GM12864 (cell line): Measurements from ENCODE around the gene EPC1.

Experiments
- DNase-seq: peaks from one replicate; pipeline ENCODE4 v3.0.0-alpha.2; 2011; ENCODE audit warnings: low read depth
- H3K4me3 ChIP-seq: 2 replicates; pipeline ENCODE4 v1.5.1; 2011; ENCODE audit warnings: mild to moderate bottlenecking, low read depth, low read length, control low read depth
- TF ChIP-seq, protein P1 (sequence below): IDR thresholded peaks from 2 replicates; pipeline ENCODE4 v1.5.1; 2011; ENCODE audit warnings: low read depth, mild to moderate bottlenecking, moderate library complexity, low read length, control low read depth, inconsistent platforms; ENCODE audit errors: missing control alignments

Gene EPC1

DNA sequence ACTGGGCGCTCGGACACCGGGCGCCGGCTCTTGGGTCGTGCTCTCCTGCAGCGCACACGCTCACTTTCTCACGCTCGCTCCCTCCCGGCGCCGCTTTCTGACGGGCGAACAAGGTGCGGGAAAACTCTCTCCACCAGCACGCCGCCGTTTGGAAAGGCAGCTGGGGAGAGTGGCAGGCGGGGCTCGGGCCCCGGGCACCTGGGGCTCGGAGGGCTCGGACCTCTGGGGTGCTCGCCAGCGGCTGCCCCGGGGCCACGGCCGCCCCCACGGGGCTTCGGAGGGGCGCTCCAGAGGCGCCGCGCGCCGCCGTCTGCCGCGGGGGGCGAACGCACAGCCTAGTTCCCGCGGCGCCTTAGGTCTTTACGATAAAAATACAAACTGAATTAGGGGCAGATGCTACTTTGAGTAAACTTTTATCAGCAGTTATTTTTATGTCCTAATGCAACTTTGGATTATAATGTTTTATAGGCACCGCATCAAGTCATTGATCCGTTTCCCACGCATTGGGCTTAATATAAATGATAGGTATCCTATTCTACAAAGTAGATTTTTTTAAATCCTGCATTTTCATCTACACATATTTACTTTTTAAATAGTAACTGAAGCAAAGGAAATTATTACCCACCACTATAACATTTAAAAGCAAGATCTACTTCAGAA lies 535 bp upstream of the EPC1 start:
- TF ChIP-seq, protein P1, sequence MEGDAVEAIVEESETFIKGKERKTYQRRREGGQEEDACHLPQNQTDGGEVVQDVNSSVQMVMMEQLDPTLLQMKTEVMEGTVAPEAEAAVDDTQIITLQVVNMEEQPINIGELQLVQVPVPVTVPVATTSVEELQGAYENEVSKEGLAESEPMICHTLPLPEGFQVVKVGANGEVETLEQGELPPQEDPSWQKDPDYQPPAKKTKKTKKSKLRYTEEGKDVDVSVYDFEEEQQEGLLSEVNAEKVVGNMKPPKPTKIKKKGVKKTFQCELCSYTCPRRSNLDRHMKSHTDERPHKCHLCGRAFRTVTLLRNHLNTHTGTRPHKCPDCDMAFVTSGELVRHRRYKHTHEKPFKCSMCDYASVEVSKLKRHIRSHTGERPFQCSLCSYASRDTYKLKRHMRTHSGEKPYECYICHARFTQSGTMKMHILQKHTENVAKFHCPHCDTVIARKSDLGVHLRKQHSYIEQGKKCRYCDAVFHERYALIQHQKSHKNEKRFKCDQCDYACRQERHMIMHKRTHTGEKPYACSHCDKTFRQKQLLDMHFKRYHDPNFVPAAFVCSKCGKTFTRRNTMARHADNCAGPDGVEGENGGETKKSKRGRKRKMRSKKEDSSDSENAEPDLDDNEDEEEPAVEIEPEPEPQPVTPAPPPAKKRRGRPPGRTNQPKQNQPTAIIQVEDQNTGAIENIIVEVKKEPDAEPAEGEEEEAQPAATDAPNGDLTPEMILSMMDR, result no peak
- H3K4me3 ChIP-seq, result peak overlapping the region; percentile 79
- no peak for DNase-seq

DNA sequence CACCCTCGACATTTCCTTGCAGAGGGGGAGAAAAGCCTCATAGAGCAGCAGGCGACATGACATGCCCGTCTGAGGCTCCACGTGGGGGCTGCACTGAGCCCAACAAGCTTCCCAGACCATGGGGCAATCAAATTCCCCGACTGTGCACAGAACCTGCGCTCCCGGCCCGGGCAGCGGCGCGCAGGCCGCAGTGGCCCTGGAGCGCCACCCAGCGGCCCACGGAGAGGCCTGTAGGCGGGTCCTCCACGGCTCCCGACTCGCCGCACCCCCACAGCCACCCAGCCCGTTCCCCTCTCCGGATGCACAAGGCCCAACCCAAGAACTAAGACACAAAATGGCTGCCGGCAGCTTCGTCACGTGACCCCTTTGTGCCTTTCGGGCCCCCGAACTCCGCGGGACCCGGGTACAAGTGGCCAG lies 816 bp downstream of the EPC1 start:
- TF ChIP-seq, protein P1, result peak; percentile 93
- DNase-seq, result peak; percentile 86
- peak overlapping the region; percentile 79 for H3K4me3 ChIP-seq

DNA sequence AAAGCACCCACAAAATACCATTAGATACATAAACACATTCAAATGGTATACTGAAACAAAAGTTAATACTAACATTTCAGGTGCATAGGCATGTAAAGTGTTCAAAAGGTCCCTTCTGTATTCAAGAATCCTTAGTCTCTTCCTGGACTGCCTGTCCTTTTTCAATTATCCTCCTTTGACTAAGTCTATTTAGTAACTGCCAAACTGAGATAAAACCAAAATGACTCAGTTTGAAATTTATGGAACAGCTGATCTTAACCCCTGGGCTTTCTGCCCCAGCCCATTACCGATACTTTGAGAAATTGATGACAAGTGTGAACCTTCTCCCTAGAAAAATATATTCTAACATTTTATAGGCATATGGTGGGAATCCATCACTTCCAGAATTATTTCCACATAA lies 5.4 kb downstream of the EPC1 start:
- TF ChIP-seq, protein P1, result no peak
- H3K4me3 ChIP-seq, result no peak overlapping the region
- no peak for DNase-seq

- DNase-seq, result no peak
- TF ChIP-seq, protein P1, result no peak
- H3K4me3 ChIP-seq, result no peak overlapping the region
Observed at GRCh38 chr10:32340596-32341180, 6.3 kb downstream of the EPC1 start.

DNA sequence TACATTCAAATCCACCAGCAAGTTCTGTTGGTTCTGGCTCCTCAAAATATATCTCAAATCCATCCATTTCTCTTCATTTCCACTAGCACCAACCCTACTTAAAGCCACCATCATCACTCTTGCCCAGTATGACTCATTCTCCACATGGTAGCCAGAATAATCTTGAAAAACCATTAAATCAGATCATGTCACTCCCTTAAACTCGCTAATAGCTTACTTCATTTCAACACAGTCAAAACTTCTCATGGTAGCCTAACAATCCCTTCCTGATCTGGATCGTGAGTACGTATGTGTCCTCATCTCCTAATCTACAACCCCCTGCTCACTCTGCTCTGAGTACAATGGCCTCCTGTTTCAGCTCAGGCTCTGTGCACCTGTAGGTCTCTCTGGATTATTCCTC lies 8.7 kb downstream of the EPC1 start:
- no peak for DNase-seq
- H3K4me3 ChIP-seq, result no peak overlapping the region
- TF ChIP-seq, protein P1, result no peak

DNA sequence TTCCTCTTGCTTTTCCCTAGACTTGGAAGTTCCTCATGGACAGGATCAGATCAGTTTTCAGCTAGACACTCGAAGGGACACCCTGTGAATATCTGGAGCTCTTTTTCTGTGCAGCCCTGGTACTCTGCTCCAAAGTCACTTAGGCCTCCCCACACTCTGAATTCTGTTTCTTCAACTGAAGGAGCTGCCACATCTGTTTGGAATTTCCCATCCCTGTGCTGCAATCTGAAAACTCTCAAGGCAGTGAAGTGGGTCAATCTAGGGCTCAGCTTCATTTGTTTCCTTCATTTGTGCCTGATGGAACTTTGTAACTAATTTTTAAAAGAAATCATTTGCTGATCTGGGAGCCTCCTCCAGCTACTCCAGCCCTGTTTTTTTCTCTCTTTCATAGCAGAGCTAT lies 9.6 kb downstream of the EPC1 start:
- no peak overlapping the region for H3K4me3 ChIP-seq
- TF ChIP-seq, protein P1, result no peak
- DNase-seq, result no peak

DNA sequence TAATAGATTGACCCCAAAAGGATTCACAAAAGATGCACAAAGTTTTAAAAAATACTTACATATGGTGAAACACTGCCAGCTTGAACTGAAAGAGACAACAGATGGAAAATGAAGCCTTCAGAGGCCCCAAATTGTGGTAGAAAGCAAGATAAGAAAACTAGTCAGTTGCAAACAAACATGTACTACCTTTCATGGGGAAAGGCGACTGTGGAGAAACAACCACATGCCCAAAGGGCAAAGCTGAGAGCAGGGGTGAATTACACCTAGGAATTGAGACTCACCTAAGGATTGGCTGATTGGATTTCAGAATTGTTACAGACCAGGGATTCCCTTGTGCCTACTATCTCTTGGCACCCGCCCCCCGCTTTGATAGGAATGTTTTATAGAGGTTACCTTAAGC lies 13.1 kb downstream of the EPC1 start:
- TF ChIP-seq, protein P1, result no peak
- peak overlapping the region; percentile 7; the same call in 1 of the 2 replicates for H3K4me3 ChIP-seq
- no peak for DNase-seq
